ENCODE data around the gene OR8D2.

Gene OR8D2
- total RNA-seq = 0 reads per million in 9 experiments

- ATAC-seq (replicated peaks) (no peak), DNase-seq (no peak)
- H3K9me3 Mint-ChIP-seq = peaks cover 2 to 16% of the 10 kb centered on the region in 2 donors
- no peak within 1 kb of the TSS for H3K27ac Mint-ChIP-seq
- H3K27me3 Mint-ChIP-seq = no peaks in the 10 kb centered on the region
- H3K4me3 Mint-ChIP-seq = no peak within 1 kb of the TSS
- H3K36me3 Mint-ChIP-seq (ENCODE audit: insufficient read depth) = no peaks in the 10 kb centered on the region
- no peaks in the 10 kb centered on the region for H3K4me1 Mint-ChIP-seq (ENCODE audit: low read depth in 2 of 2)
Observed at GRCh38 chr11:124320097-124320496, at the start of gene OR8D2. Gene OR8D2, minus strand, starts transcription at chr11:124320197. Its CDS starts 0 bp downstream, at chr11:124320197.

GRCh38 chr11:124359566-124359965 is 39.6 kb upstream of the OR8D2 start:
- H3K36me3 Mint-ChIP-seq (ENCODE audit: insufficient read depth) = peaks cover 4% of the 10 kb centered on the region
- H3K4me1 Mint-ChIP-seq (ENCODE audit: low read depth in 2 of 2) = no peaks in the 10 kb centered on the region
- no peaks in the 10 kb centered on the region for H3K27me3 Mint-ChIP-seq
- DNase-seq (no peak), ATAC-seq (replicated peaks) (no peak)
- peaks cover 3 to 5% of the 10 kb centered on the region in 2 donors for H3K9me3 Mint-ChIP-seq
- no peak overlapping the region for H3K27ac Mint-ChIP-seq
- no peak overlapping the region for H3K4me3 Mint-ChIP-seq

GRCh38 chr11:124346311-124346955 is 26.4 kb upstream of the OR8D2 start:
- Mint-ChIP-seq H3K27me3 (no peaks in the 10 kb centered on the region), H3K4me3 (no peak overlapping the region), H3K36me3 (ENCODE audit: insufficient read depth) (no peaks in the 10 kb centered on the region), H3K9me3 (peaks cover 0 to 4% of the 10 kb centered on the region in 2 donors), H3K4me1 (ENCODE audit: low read depth in 2 of 2) (no peaks in the 10 kb centered on the region), H3K27ac (no peak overlapping the region)
- no peak for DNase-seq
- no peak for ATAC-seq (replicated peaks)

- Mint-ChIP-seq H3K4me1 (ENCODE audit: low read depth in 2 of 2) (no peaks in the 10 kb centered on the region), H3K9me3 (peaks cover 3% of the 10 kb centered on the region in 2 donors), H3K4me3 (no peak overlapping the region), H3K27me3 (no peaks in the 10 kb centered on the region), H3K36me3 (ENCODE audit: insufficient read depth) (no peaks in the 10 kb centered on the region), H3K27ac (no peak overlapping the region)
- no peak for ATAC-seq (replicated peaks)
- no peak for DNase-seq
Observed at GRCh38 chr11:124344346-124344745, 24.3 kb upstream of the OR8D2 start.

- no peak for ATAC-seq (replicated peaks)
- no peaks in the 10 kb centered on the region for H3K27me3 Mint-ChIP-seq
- no peak overlapping the region for H3K27ac Mint-ChIP-seq
Observed at GRCh38 chr11:124340142-124340447, 20.1 kb upstream of the OR8D2 start.

GRCh38 chr11:124339396-124340141 is 19.6 kb upstream of the OR8D2 start:
- no peaks in the 10 kb centered on the region for H3K4me1 Mint-ChIP-seq (ENCODE audit: low read depth in 2 of 2)
- ATAC-seq (replicated peaks) = no peak

More at GRCh38 chr11:124340142-124340447, 20.1 kb upstream of the OR8D2 start:
- DNase-seq = no peak
- Mint-ChIP-seq H3K36me3 (ENCODE audit: insufficient read depth) (no peaks in the 10 kb centered on the region), H3K4me3 (no peak overlapping the region), H3K4me1 (ENCODE audit: low read depth in 2 of 2) (no peaks in the 10 kb centered on the region), H3K9me3 (peaks cover 3 to 10% of the 10 kb centered on the region in 2 donors)

GRCh38 chr11:124331873-124332272 is 11.9 kb upstream of the OR8D2 start:
- DNase-seq = no peak
- Mint-ChIP-seq H3K27ac (no peak overlapping the region), H3K9me3 (peaks cover 0 to 2% of the 10 kb centered on the region in 2 donors), H3K36me3 (ENCODE audit: insufficient read depth) (no peaks in the 10 kb centered on the region), H3K4me3 (no peak overlapping the region), H3K27me3 (no peaks in the 10 kb centered on the region), H3K4me1 (ENCODE audit: low read depth in 2 of 2) (no peaks in the 10 kb centered on the region)
- ATAC-seq (replicated peaks) = no peak

More at GRCh38 chr11:124339396-124340141, 19.6 kb upstream of the OR8D2 start:
- no peak for DNase-seq
- H3K27me3 Mint-ChIP-seq = no peaks in the 10 kb centered on the region
- no peak overlapping the region for H3K4me3 Mint-ChIP-seq
- no peak overlapping the region for H3K27ac Mint-ChIP-seq
- H3K9me3 Mint-ChIP-seq = peaks cover 3 to 10% of the 10 kb centered on the region in 2 donors
- H3K36me3 Mint-ChIP-seq (ENCODE audit: insufficient read depth) = no peaks in the 10 kb centered on the region

- peaks cover 0 to 5% of the 10 kb centered on the region in 2 donors for H3K9me3 Mint-ChIP-seq
- no peaks in the 10 kb centered on the region for H3K4me1 Mint-ChIP-seq (ENCODE audit: low read depth in 2 of 2)
- H3K27ac Mint-ChIP-seq = no peak overlapping the region
- no peak for DNase-seq
- H3K27me3 Mint-ChIP-seq = no peaks in the 10 kb centered on the region
- no peak for ATAC-seq (replicated peaks)
- no peaks in the 10 kb centered on the region for H3K36me3 Mint-ChIP-seq (ENCODE audit: insufficient read depth)
- no peak overlapping the region for H3K4me3 Mint-ChIP-seq
Observed at GRCh38 chr11:124329787-124330478, 9.9 kb upstream of the OR8D2 start.

GRCh38 chr11:124327775-124328174 is 7.8 kb upstream of the OR8D2 start:
- Mint-ChIP-seq H3K9me3 (peaks cover 0 to 5% of the 10 kb centered on the region in 2 donors), H3K27me3 (no peaks in the 10 kb centered on the region), H3K36me3 (ENCODE audit: insufficient read depth) (no peaks in the 10 kb centered on the region), H3K27ac (no peak overlapping the region), H3K4me1 (ENCODE audit: low read depth in 2 of 2) (no peaks in the 10 kb centered on the region), H3K4me3 (no peak overlapping the region)
- DNase-seq (no peak), ATAC-seq (replicated peaks) (no peak)

- peaks cover 4 to 16% of the 10 kb centered on the region in 2 donors for H3K9me3 Mint-ChIP-seq
- no peaks in the 10 kb centered on the region for H3K4me1 Mint-ChIP-seq (ENCODE audit: low read depth in 2 of 2)
- H3K4me3 Mint-ChIP-seq = no peak overlapping the region
- ATAC-seq (replicated peaks) = no peak
- no peaks in the 10 kb centered on the region for H3K27me3 Mint-ChIP-seq
- H3K36me3 Mint-ChIP-seq (ENCODE audit: insufficient read depth) = no peaks in the 10 kb centered on the region
- H3K27ac Mint-ChIP-seq = no peak overlapping the region
- no peak for DNase-seq
Observed at GRCh38 chr11:124322356-124322755, 2.4 kb upstream of the OR8D2 start.

GRCh38 chr11:124315052-124315451 is 4.9 kb downstream of the OR8D2 start:
- DNase-seq (no peak), ATAC-seq (replicated peaks) (no peak)
- no peak overlapping the region for H3K4me3 Mint-ChIP-seq
- H3K27ac Mint-ChIP-seq = no peak overlapping the region
- peaks cover 2 to 9% of the 10 kb centered on the region in 2 donors for H3K9me3 Mint-ChIP-seq
- no peaks in the 10 kb centered on the region for H3K4me1 Mint-ChIP-seq (ENCODE audit: low read depth in 2 of 2)
- H3K36me3 Mint-ChIP-seq (ENCODE audit: insufficient read depth) = no peaks in the 10 kb centered on the region
- H3K27me3 Mint-ChIP-seq = no peaks in the 10 kb centered on the region

GRCh38 chr11:124313849-124314248 is 6.1 kb downstream of the OR8D2 start, which contains the start of gene OR8D1:
Gene OR8D1, minus strand, starts transcription at chr11:124313949. Its CDS starts 3,183 bp downstream, at chr11:124310766.
- H3K4me3 Mint-ChIP-seq = no peak within 1 kb of the TSS
- no peak for ATAC-seq (replicated peaks)
- no peaks in the 10 kb centered on the region for H3K36me3 Mint-ChIP-seq (ENCODE audit: insufficient read depth)

GRCh38 chr11:124313131-124313530 is 6.9 kb downstream of the OR8D2 start:
- DNase-seq = no peak
- no peak for ATAC-seq (replicated peaks)
- H3K27me3 Mint-ChIP-seq = no peaks in the 10 kb centered on the region
- H3K9me3 Mint-ChIP-seq = no peaks in the 10 kb centered on the region
- H3K27ac Mint-ChIP-seq = no peak overlapping the region
- no peak overlapping the region for H3K4me3 Mint-ChIP-seq
- H3K4me1 Mint-ChIP-seq (ENCODE audit: low read depth in 2 of 2) = no peaks in the 10 kb centered on the region
- H3K36me3 Mint-ChIP-seq (ENCODE audit: insufficient read depth) = no peaks in the 10 kb centered on the region

More at GRCh38 chr11:124313849-124314248, 6.1 kb downstream of the OR8D2 start, which contains the start of gene OR8D1:
- H3K27ac Mint-ChIP-seq = no peak within 1 kb of the TSS
- H3K9me3 Mint-ChIP-seq = no peaks in the 10 kb centered on the region
- no peaks in the 10 kb centered on the region for H3K4me1 Mint-ChIP-seq (ENCODE audit: low read depth in 2 of 2)
- no peaks in the 10 kb centered on the region for H3K27me3 Mint-ChIP-seq
- DNase-seq = no peak

Data from effector memory CD8-positive, alpha-beta T cell (primary cell).